GM12878 (cell line): ENCODE results near the gene MACROD2. TPM values are rescaled to one million over a fixed set of nuclear protein-coding genes. Genes with fewer than 3 reads are reported as not detected.

Experiments
- ATAC-seq: fragments of 200-7000 bp; cut with Tn5 transposase; 3 replicates; pipeline ENCODE4 v1.9.1; 2020; ENCODE audit warnings: mild to moderate bottlenecking, moderate library complexity
- BruUV-seq: library from RNA; stranded (reverse); fragments of 400-500 nt; replicated peaks from 2 replicates; lab custom pipeline; 2021; lab: Mats Ljungman, UMichigan
- CTCF ChIA-PET: fragments of 300-600 bp; sonication (Branson Sonifier 250); formaldehyde crosslinking; extraction: SDS; loops from one replicate; lab custom pipeline; 2021; ENCODE audit warnings: inconsistent platforms; lab: Yijun Ruan, JAX
- POLR2A ChIA-PET: fragments of 350-600 bp; formaldehyde crosslinking; extraction: SDS; loops from one replicate; lab custom pipeline; 2021; ENCODE audit warnings: inconsistent platforms; lab: Charles Lee
- RAD21 ChIA-PET: fragments of 300-600 bp; sonication (Branson Sonifier 250); formaldehyde crosslinking; loops from one replicate; lab custom pipeline; 2023; ENCODE audit warnings: antibody characterized with exemption; ENCODE audit not compliant: unreplicated experiment; lab: Charles Lee
- SMC1A ChIA-PET: fragments of 300-600 bp; sonication (Branson Sonifier 250); formaldehyde crosslinking; loops from one replicate; lab custom pipeline; 2023; ENCODE audit not compliant: unreplicated experiment, uncharacterized antibody; lab: Charles Lee
- DNase-seq: peaks from one replicate; pipeline ENCODE4 v3.0.0-alpha.2; 2011; ENCODE audit warnings: low read depth, low spot score
- FAIRE-seq: peaks from 3 replicates; lab custom pipeline; 2011; peaks lifted over from hg19 to GRCh38; lab: Jason Lieb, UNC
- H2AFZ ChIP-seq: 2 replicates; pipeline ENCODE4 v1.6.0; 2011; ENCODE audit warnings: low read depth, low read length, control low read depth; ENCODE audit not compliant: control insufficient read depth
- H3K27ac ChIP-seq: 2 replicates; pipeline ENCODE4 v1.5.1; 2011; ENCODE audit warnings: control low read depth; ENCODE audit not compliant: control insufficient read depth, insufficient read depth
- H3K27me3 ChIP-seq, 2 experiments: replicated peaks in 1 of 2; 2 replicates each; pipeline versions ENCODE4 v1.6.0 to v1.6.1; 2011; ENCODE audit warnings: low read length in 1 of 2; ENCODE audit not compliant: control insufficient read depth in 2 of 2, insufficient read depth in 2 of 2
- H3K36me3 ChIP-seq, 2 experiments: 2 replicates each; pipeline ENCODE4 v1.5.1; 2011; ENCODE audit warnings: low read length in 1 of 2; ENCODE audit not compliant: control insufficient read depth in 2 of 2, insufficient read depth in 2 of 2
- H3K4me1 ChIP-seq: 2 replicates; pipeline ENCODE4 v1.6.1; 2011; ENCODE audit warnings: mild to moderate bottlenecking, low read length, moderate library complexity, mixed read lengths; ENCODE audit not compliant: control insufficient read depth, insufficient read depth
- H3K4me2 ChIP-seq: 2 replicates; pipeline ENCODE4 v1.6.0; 2011; ENCODE audit warnings: control low read depth; ENCODE audit not compliant: control insufficient read depth, insufficient read depth
- H3K4me3 ChIP-seq: fragments of 200-600 bp; sonication (generic); 2 replicates; pipeline ENCODE4 v1.5.1; 2016
- H3K79me2 ChIP-seq: 2 replicates; pipeline ENCODE4 v1.6.0; 2011; ENCODE audit warnings: low read length; ENCODE audit not compliant: control insufficient read depth, insufficient read depth
- H3K9ac ChIP-seq: 2 replicates; pipeline ENCODE4 v1.8.0; 2011; ENCODE audit warnings: low read length, control low read depth, mixed read lengths; ENCODE audit not compliant: control insufficient read depth, insufficient read depth
- H3K9me3 ChIP-seq: replicated peaks from 3 replicates; pipeline ENCODE4 v1.5.1; 2011; ENCODE audit warnings: mild to moderate bottlenecking, low read length; ENCODE audit not compliant: control insufficient read depth, insufficient read depth
- H4K20me1 ChIP-seq: 2 replicates; pipeline ENCODE4 v1.6.0; 2011; ENCODE audit not compliant: control insufficient read depth, insufficient read depth
- CBX5 ChIP-seq: sonication (generic); IDR thresholded peaks from 2 replicates; pipeline ENCODE4 v1.6.1; 2016; ENCODE audit warnings: low read depth, moderate library complexity, mild to moderate bottlenecking, inconsistent platforms
- IKZF2 ChIP-seq, 2 experiments: fragments of 450-650 bp; IDR thresholded peaks; 2 replicates each; pipeline ENCODE4 v1.6.1; 2017; ENCODE audit warnings: mild to moderate bottlenecking in 2 of 2, moderate library complexity in 2 of 2
- RAD51 ChIP-seq: fragments of 450-650 bp; IDR thresholded peaks from 2 replicates; pipeline ENCODE4 v1.6.1; 2016; ENCODE audit warnings: moderate library complexity, mild to moderate bottlenecking, inconsistent platforms
- RBBP5 ChIP-seq: fragments of 200-600 bp; sonication (generic); conservative IDR thresholded peaks from 2 replicates; pipeline ENCODE4 v1.6.1; 2016
- WGBS: methylation state at CpG from one replicate; pipeline ENCODE4 v1.1.6; 2016; ENCODE audit warnings: low lambda C conversion rate; ENCODE audit not compliant: insufficient replicate concordance, insufficient coverage; ENCODE audit errors: missing lambda C conversion rate; 5-methylcytosine and 5-hydroxymethylcytosine counted together
- in situ Hi-C: fragments of 300-500 bp; cut with MboI; formaldehyde crosslinking; loops from 9 replicates; pipeline ENCODE4 v1.14.3; 2018; ENCODE audit warnings: mixed read lengths
- intact Hi-C: fragments of 100-400 bp; cut with micrococcal nuclease; formaldehyde crosslinking; loops from one replicate; pipeline ENCODE4 v1.14.2; 2022; ENCODE audit not compliant: unreplicated experiment
- polyA plus RNA-seq, 11 experiments: library from polyadenylated mRNA; depleted of rRNA in 4 of 11; unstranded in 6 of 11; stranded (reverse) in 5 of 11; fragments of >200 nt; fragmentation: Nextera tagmentation in 4 of 11; fragmentation: Illumina TruSeq in 1 of 11; extraction: Ambion mirVana in 4 of 11; extraction: Trizol in 1 of 11; gene quantifications; 1 replicate in 1 of 11; 2 replicates in 10 of 11; pipeline versions ENCODE4 v1.2.1 to v1.2.3, GENCODE V29; 2011 to 2016; ENCODE audit warnings: inconsistent platforms in 2 of 11, missing spikeins in 2 of 11, low read depth in 1 of 11
- total RNA-seq, 4 experiments: library from RNA; depleted of rRNA in 3 of 4; stranded (reverse); fragments of >200 nt in 3 of 4; fragmentation: Illumina TruSeq in 1 of 4; extraction: Trizol in 1 of 4; gene quantifications; 2 replicates each; pipeline versions ENCODE4 v1.2.1 to v1.2.3, GENCODE V29; 2013 to 2021
- TF ChIP-seq, protein P1 (sequence below): IDR thresholded peaks from 2 replicates; pipeline ENCODE4 v1.6.1; 2011; ENCODE audit warnings: mild to moderate bottlenecking, low read depth, low read length, moderate library complexity; ENCODE audit not compliant: insufficient replicate concordance
- TF ChIP-seq, protein P2 (sequence below): fragments of 450-650 bp; IDR thresholded peaks from 2 replicates; pipeline ENCODE4 v1.6.1; 2017; ENCODE audit warnings: low read depth, mild to moderate bottlenecking, moderate library complexity

Gene MACROD2
- total and polyA plus RNA-seq, 10 of the 15 experiments (the other 5 are each of a cell fraction or from before 2014, with no cell fraction given), result 1.1 to 21.5 (median 2.2) TPM

DNA sequence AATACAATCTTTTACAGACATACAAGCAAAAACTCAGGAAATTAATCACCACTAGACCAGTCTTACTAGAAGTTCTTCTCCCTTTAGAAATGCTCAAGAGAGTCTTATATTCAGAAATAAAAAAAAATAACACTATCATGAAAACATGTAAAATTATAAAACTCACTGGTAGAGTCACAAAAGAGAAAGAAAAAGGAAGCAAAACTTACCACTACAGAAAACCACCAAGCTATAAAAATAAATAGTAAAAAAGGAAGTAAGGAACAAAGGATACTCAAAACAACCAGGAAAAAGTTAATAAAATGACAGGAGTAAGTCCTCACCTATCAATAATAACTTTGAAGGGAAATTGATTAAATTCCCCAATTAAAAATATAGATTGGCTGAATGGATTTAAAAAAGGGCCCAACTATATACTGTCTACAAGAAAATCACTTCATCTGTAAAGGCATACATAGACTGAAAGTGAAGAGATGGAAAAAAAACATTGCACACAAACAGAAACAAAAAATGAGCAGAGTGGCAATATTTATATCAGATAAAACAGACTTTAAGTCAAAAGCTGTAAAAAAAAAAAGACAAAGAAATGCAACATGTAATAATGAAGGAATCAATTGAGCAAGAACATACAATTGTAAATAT, 2088.4 kb downstream of the MACROD2 start:
- BruUV-seq, result no TSS peak
- POLR2A ChIA-PET, result no interaction called here

DNA sequence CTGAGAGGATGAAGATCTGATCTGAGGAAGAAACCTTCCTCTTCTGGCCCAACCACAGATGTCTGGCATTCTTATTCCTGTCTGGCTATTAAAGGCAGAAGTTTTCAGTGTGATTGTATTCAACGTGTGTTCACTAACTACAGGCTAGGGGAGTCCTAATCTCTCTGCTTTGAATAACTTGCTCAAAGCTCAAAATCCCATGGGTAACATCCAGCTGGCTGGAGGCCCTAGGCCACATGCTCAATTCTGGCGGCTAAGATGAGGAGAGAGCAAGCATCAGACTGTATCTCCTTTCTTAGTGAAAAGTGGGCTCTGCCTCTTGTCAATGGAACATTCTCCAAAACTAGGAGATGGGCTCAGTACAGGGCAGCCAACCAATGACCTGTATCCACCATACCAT, 2099.9 kb downstream of the MACROD2 start:
- in situ Hi-C loops, result no loop called here
- no peaks in the 10 kb centered on the region for H3K4me1 ChIP-seq
- H3K79me2 ChIP-seq, result no peaks in the 10 kb centered on the region
- no peak overlapping the region for H3K27ac ChIP-seq
- DNase-seq, result no peak
- no peaks in the 10 kb centered on the region for H3K27me3 ChIP-seq
- CTCF ChIA-PET, result no interaction called here
- TF ChIP-seq, protein P1, sequence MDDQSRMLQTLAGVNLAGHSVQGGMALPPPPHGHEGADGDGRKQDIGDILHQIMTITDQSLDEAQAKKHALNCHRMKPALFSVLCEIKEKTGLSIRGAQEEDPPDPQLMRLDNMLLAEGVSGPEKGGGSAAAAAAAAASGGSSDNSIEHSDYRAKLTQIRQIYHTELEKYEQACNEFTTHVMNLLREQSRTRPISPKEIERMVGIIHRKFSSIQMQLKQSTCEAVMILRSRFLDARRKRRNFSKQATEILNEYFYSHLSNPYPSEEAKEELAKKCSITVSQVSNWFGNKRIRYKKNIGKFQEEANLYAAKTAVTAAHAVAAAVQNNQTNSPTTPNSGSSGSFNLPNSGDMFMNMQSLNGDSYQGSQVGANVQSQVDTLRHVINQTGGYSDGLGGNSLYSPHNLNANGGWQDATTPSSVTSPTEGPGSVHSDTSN, result no peak
- TF ChIP-seq CBX5, result no peak
- TF ChIP-seq, all 136 proteins: peak for 0
- Histone ChIP-seq H4K20me1 (no peaks in the 10 kb centered on the region), H3K9ac (no peak overlapping the region), H2AFZ (no peak overlapping the region), H3K4me2 (no peak overlapping the region), H3K36me3 (no peaks in the 10 kb centered on the region), H3K4me3 (no peak overlapping the region), H3K9me3 (no peaks in the 10 kb centered on the region; the same call in 2 of the 3 replicates)
- ATAC-seq (no peak), FAIRE-seq (no peak)
- RAD21 ChIA-PET, result no interaction called here
- intact Hi-C loops, result no loop called here
- no TSS peak for BruUV-seq
- SMC1A ChIA-PET, result no interaction called here
- WGBS, result 25% methylated on average over 2 of the region's 2 CpGs
- POLR2A ChIA-PET, result no interaction called here

More for the DNA sequence above, 2088.4 kb downstream of the MACROD2 start:
- Histone ChIP-seq H3K79me2 (no peaks in the 10 kb centered on the region), H3K9ac (no peak overlapping the region), H3K36me3 (no peaks in the 10 kb centered on the region), H3K27ac (no peak overlapping the region), H4K20me1 (no peaks in the 10 kb centered on the region), H3K9me3 (peaks cover 1% of the 10 kb centered on the region; the same call in 2 of the 3 replicates), H3K4me2 (no peak overlapping the region), H3K4me1 (no peaks in the 10 kb centered on the region), H2AFZ (no peak overlapping the region), H3K27me3 (no peaks in the 10 kb centered on the region), H3K4me3 (no peak overlapping the region)
- FAIRE-seq (no peak), ATAC-seq (no peak), DNase-seq (no peak)
- in situ Hi-C loops, result no loop called here
- intact Hi-C loops, result no loop called here
- TF ChIP-seq IKZF2 (IDR thresholded peaks at IDR 0.05) (peak in 1 of 2 experiments; percentile 19; a peak in 2 of 4 replicates), RAD51 (no peak), RBBP5 (no peak)
- TF ChIP-seq, protein P2, sequence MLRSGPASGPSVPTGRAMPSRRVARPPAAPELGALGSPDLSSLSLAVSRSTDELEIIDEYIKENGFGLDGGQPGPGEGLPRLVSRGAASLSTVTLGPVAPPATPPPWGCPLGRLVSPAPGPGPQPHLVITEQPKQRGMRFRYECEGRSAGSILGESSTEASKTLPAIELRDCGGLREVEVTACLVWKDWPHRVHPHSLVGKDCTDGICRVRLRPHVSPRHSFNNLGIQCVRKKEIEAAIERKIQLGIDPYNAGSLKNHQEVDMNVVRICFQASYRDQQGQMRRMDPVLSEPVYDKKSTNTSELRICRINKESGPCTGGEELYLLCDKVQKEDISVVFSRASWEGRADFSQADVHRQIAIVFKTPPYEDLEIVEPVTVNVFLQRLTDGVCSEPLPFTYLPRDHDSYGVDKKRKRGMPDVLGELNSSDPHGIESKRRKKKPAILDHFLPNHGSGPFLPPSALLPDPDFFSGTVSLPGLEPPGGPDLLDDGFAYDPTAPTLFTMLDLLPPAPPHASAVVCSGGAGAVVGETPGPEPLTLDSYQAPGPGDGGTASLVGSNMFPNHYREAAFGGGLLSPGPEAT, result peak; percentile 49; the same call in 1 of the 2 replicates
- ChIA-PET RAD21 (no interaction called here), SMC1A (interaction anchor here (1.9 kb wide), 1 partner anchor 11 kb away, joined by 7 read pairs; no protein-coding TSS in a partner anchor), CTCF (no interaction called here)
